Hematopoietic multipotent progenitor cell treated with erythropoietin and hydrocortisone succinate and interleukin-3 and kit ligand, for 15 days (in vitro differentiated cells): ENCODE measurements around the gene C1QTNF12.

ENCODE experiments used
- DNase-seq: peaks from one replicate; pipeline ENCODE4 v3.0.0-alpha.2; 2015; ENCODE audit warnings: low spot score

C1QTNF12 gene

DNA sequence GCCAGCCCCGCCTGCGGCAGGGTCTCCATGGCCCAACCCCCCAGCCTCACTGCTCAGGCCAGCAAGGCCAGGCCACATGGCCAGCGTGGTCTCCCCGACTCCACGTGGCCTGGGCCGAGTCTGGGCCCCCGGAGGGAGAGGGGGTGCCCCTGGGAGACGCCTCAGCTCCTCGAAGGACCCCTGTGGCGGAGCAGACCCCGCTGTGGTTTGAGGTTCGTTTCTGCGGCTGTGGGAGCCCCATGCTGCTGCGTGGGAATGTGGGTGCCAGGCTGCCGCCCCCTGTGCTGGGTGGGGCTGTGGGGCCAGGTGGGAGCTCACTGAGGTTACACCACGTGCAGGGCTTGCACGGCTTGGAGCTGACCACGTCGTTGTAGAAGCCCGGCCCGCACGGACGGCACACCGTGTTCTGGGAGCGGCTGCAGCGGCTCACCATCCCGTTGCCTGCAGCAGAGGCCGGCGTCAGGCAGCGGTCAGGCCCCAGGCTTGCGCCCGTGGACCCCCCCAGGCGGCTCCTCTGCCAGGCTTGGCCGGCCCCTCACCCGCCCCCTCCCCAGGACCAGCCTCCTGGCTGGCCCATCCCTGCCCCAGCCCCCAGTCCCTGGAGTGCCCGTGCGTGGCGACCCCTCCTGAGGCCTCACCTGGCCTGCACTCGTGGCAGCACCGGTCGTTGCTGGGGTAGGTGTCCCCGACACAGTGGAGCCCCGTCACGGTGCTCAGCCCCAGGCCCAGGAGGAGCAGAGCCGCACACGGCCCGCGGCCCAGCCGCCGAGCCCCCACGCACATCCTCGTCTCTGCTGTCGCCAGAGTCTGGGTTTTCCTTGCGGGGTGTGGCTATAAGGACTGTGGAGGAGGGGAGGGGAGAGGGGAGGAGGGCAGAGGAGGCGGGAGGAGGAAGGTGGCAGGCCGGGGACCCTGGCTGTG is 32.9 kb downstream of the C1QTNF12 start, which contains the start of gene TNFRSF4:
Gene TNFRSF4, minus strand, starts transcription at position 809 of the 921 bp plus-strand sequence. Its CDS starts 26 bp downstream, at position 783.
- DNase-seq: no peak

GRCh38 chr1:1212780-1213344 is 33.7 kb downstream of the C1QTNF12 start:
- no peak for DNase-seq

DNA sequence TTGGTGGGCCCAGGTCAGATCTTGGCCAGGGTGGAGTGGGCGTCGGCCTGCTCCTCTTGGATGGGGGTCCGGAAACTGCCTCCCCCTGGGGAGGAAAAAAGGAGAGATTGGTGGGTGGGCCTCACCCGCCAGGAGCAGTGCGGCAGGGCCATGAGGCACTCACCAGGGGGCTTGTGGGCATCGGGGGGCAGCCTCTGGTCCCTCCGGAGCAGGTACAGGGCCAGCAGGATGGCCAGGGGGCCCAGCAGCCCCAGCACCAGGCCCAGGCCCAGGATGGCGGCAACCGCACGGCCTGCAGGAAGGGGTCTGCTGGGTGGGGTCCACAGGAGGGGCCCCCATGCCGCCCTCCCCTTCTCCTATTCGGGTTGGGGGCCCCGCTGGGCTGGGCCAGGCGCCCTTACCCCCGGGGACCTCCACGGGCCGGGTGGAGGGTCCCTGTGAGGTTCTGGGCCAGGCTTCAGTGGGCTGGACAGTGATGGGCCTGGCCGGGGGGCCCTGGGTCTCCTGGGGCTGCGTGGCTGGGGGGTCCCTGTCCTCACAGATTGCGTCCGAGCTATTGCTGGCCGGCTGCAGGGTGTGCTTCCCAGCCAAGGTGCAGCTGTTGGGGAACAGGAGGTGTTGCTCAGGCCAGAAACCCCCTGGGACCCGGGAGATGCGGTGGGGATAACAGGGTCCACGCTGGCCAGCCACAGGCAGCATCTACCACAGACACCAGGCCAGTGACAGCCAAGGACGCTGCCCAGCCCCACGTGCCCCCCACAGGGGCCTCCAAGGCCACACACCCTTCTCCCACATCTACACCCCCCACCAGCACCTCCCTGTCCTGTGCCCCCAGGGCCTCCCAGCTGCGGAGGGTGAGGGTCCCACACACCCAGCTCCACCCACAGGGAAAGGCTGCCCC is 34.7 kb downstream of the C1QTNF12 start:
- no peak for DNase-seq

- no peak for DNase-seq
Observed at GRCh38 chr1:1210726-1211540, 35.6 kb downstream of the C1QTNF12 start.

DNA sequence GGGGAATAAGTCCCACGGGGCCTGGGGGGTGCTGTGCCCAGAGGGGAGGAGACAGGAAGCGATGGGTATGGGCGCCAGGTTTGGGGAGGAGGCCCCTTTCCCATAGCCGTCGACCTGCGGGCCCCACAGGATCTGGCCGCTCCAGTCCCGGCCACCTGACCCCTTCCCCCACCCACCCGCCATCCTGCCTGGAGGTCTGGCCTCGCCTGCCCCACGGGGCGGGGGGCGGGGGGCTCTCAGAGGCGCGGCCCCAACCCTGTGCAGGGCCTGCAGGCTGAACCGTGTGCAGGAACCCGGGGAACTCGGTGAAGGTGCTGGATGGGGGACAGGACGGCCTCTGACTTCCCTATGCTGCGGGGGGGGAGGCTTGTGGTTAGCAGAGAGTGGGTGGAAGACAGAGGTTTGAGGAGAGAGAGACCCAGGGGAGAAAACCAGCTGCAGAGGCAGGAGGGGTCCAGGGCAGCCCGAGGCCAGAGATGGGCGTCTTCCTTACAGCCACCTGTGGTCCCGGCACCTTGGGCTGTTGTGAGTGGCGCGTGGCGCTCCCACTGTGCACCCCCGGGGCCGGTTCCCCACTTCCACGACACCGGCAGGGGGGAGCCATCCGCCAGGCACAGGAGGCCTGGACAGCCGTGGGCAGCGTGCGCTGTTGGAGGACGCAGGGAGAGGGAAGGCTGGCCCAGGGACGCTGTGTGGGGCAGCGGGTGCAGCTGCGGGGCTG is 37.6 kb downstream of the C1QTNF12 start:
- no peak for DNase-seq

DNA sequence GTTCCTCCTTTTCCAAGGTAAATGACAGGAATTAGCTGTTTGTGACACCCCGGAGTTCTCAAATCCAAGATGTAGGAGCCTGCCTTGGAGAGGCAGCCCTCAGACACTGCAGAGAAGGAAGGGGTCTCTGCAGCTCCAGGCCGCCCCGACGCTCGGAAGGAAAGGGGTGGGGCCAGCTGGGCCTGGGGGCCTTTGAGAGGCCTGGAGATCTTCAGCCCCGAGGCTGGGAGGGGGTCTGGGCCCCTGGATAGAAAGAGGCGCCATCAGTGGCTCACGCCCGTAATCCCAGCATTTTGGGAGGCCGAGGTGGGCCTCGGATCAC is 39.0 kb downstream of the C1QTNF12 start:
- DNase-seq: no peak

- DNase-seq: no peak
Observed at GRCh38 chr1:1206966-1207531, 39.5 kb downstream of the C1QTNF12 start.

GRCh38 chr1:1206376-1206965 is 40.1 kb downstream of the C1QTNF12 start, which contains the start of gene TNFRSF18:
TSS of gene TNFRSF18 (minus strand) at chr1:1206592. CDS start at chr1:1206571, 21 bp downstream.
- no peak for DNase-seq

- DNase-seq: no peak
Observed at GRCh38 chr1:1205769-1206375, 40.6 kb downstream of the C1QTNF12 start.

GRCh38 chr1:1204998-1205768 is 41.3 kb downstream of the C1QTNF12 start:
- DNase-seq: no peak

GRCh38 chr1:1204425-1204920 is 42.0 kb downstream of the C1QTNF12 start:
- DNase-seq: no peak

DNA sequence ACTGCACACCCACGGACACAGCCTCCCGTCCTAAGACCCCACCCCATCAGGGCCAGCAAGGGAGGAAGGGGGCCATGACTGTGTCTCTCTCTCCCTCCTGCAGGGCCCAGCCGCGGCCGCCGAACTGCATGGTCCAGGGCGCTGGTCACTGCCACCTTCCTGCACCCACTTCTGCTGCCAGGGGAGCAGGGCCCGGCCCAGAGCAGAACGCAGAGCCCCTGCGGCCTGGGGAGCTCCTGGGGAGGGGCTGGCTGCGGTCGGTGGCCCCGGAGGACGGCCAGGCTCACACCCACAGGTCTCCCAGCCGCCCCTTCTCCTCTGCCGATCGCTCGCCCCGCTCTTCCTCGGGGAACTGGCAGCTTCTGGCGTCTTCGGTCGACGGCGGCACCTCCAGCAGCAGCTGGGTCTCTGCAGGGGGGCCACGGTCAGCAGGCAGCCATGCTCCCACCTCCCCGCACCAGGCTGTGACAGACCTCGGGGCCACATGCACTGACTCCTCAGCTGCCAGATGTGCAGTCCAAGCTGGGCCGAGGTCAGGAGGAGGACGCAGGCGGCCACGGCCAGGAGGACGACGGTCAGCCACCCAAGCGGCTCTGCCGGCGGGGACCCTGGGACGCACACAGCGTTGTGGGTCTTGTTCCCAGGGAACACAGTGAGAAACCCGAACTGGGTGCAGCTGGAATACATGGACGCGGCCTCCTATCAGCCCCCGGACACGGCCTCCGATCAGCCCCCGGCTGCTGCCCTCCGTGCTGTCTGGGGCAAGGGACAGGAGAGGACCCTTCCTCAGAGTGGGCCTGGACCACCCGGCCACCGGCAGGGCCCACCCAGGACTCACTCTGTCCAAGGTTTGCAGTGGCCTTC is 42.7 kb downstream of the C1QTNF12 start:
- no peak for DNase-seq

DNA sequence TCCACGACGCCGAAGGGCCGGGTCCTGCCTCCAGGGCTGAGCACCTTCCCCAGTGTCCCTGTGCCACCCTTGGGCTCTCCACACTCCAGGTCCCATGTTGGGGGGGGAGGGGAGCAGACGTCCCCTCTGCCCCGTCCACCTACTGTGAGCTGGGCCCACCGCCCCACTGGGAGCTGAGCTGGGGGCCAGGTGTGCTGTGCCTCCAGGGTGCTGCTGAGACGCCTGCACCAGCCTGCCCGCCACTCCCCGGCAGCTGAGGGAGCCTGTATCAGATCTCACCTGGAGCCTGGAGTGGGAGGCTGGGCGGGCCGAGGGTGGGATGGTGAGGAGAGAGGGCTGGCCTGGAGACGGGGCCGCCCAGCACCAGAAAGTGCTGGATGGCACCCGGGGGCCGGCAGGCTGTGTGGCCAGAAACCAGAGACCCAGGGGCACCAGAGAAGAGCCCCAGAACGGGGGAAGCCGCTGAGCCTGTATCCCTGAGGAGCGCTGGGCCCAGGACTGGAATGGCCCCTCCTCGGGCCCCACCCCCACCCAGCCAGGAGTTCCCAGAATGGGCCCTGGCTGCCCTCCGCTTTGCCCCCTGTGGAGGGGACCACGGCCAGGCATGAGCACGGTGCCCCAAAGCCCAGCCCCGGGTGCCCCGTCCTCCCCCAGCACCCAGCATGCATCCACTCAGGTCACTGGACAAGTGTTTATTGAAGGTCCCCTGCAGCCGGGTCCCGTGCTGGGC is 43.5 kb downstream of the C1QTNF12 start:
- no peak for DNase-seq

DNA sequence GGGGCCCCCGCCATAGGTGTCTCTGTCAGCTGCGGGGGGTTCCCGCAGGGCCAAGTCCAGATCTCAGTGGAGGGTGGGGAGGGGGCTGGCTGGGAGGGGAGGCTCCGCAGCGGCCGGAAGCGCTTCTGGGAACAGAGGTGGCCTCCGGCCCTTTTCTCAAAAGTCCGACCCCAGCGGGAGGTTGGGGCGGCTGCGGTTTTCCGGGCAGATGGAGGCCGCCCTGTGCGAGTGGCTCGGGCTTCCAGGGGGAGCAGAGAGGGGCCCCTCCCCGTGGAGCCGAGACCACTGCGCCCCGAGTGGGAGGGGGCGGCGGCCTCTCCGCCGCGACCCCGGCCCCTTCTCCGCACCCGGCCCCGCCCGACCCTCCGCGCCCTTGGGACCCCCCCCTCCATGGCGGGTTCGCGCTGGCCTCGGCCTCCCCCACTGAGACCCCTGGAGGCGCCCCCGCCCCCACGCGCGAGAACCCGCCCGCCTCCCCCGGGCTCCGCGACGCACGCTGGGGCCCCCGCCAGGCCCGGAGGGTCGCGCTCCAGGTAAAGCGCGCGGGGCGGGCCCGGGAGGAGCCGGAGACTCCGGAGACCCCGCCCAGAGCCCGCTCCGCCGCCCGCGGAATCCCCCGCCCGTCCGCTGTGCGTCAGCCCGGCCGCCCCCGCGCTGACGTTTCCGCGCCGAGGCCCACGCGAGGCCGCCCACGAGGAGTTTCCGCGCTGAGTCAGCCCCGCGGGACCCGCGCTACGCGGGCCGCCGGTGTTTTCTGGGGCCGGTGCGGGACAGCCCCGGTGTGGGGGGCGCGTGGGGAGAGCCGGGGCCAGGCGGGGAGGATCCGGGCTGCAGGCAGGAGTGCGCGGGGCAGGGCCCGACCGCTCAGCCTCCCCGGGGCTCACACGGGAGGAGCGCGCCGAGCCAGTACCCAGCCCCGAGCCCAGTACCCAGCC is 45.4 kb downstream of the C1QTNF12 start:
- no peak for DNase-seq

GRCh38 chr1:1199961-1200875 is 46.3 kb downstream of the C1QTNF12 start:
- DNase-seq: no peak
